GM12891 (cell line): ENCODE measurements around the gene KRT14.

Experiments
- POLR2A ChIP-seq: IDR thresholded peaks from 2 replicates; pipeline ENCODE4 v1.6.1; 2011; ENCODE audit warnings: low read depth, low read length, control low read depth
- POLR2AphosphoS5 ChIP-seq: IDR thresholded peaks from 2 replicates; pipeline ENCODE4 v1.6.1; 2011; ENCODE audit warnings: low read depth, low read length, control low read depth
- POU2F2 ChIP-seq: IDR thresholded peaks from 2 replicates; pipeline ENCODE4 v1.6.1; 2011; ENCODE audit warnings: low read depth, mild to moderate bottlenecking, control low read depth, low read length, moderate library complexity
- SPI1 ChIP-seq: IDR thresholded peaks from 2 replicates; pipeline ENCODE4 v1.6.1; 2011; ENCODE audit warnings: low read depth, low read length, control low read depth
- TAF1 ChIP-seq: IDR thresholded peaks from 2 replicates; pipeline ENCODE4 v1.6.1; 2011; ENCODE audit warnings: low read depth, low read length, control low read depth

GRCh38 chr17:41567317-41567716 is 19.4 kb downstream of the KRT14 start:
- TF ChIP-seq POLR2A = no peak
- TF ChIP-seq TAF1 = no peak
- no peak for TF ChIP-seq POLR2AphosphoS5
- no peak for TF ChIP-seq POU2F2
- 0 out of 2 replicates have a peak, but pooled peaks have one; percentile 0 for TF ChIP-seq SPI1
